HG02973 (cell line): ENCODE results near the gene LTBP1.
"Not testable (repeated sequence)": the region's sequence is repeated elsewhere in the genome, so short reads cannot be mapped to it uniquely, and the experiment has no call there.

ENCODE experiments used
- ATAC-seq: cut with Tn5 transposase; IDR thresholded peaks from one replicate; pipeline ENCODE4 v1.9.1; 2021; ENCODE audit warnings: moderate library complexity; ENCODE audit not compliant: unreplicated experiment

The LTBP1 gene

GRCh38 chr2:33442052-33442451 is 495.3 kb downstream of the LTBP1 start:
- not testable (repeated sequence) for ATAC-seq

- ATAC-seq = no peak
Observed at GRCh38 chr2:33442528-33443079, 495.9 kb downstream of the LTBP1 start.

GRCh38 chr2:33443274-33443829 is 496.6 kb downstream of the LTBP1 start:
- no peak for ATAC-seq

GRCh38 chr2:33444967-33445366 is 498.2 kb downstream of the LTBP1 start:
- ATAC-seq = no peak

GRCh38 chr2:33448220-33448899 is 501.6 kb downstream of the LTBP1 start:
- ATAC-seq = no peak
